H1 (cell line): ENCODE measurements around the gene MPZL3. TPM values are rescaled to one million over a fixed set of nuclear protein-coding genes. Genes with fewer than 3 reads are reported as not detected.
A peak's percentile ranks its signal among the peaks of the same experiment; 100 is the strongest.

Experiments
- CTCF ChIA-PET: fragments of 300-600 bp; sonication (Branson Sonifier 250); formaldehyde crosslinking; loops from one replicate; lab custom pipeline; 2021; ENCODE audit not compliant: partially characterized antibody; lab: Charles Lee
- POLR2A ChIA-PET: fragments of 300-600 bp; sonication (Branson Sonifier 250); formaldehyde crosslinking; loops from one replicate; lab custom pipeline; 2021; ENCODE audit warnings: inconsistent platforms; ENCODE audit not compliant: partially characterized antibody; lab: Charles Lee
- DNase-seq, 2 experiments: peaks; one replicate each; pipeline versions ENCODE4 v3.0.0 to v3.0.0-alpha.2; 2010 to 2022; ENCODE audit warnings: low spot score in 2 of 2, low read depth in 1 of 2, mixed read lengths in 1 of 2
- FAIRE-seq: peaks from 2 replicates; lab custom pipeline; 2011; peaks lifted over from hg19 to GRCh38; lab: Jason Lieb, UNC
- H2AFZ ChIP-seq: 2 replicates; pipeline ENCODE4 v1.8.1; 2012; ENCODE audit warnings: low read length, inconsistent platforms
- H2AK5ac ChIP-seq: 2 replicates; pipeline ENCODE4 v1.6.1; 2013; ENCODE audit warnings: low read depth, low read length
- H2BK120ac ChIP-seq: replicated peaks from 2 replicates; pipeline ENCODE3; 2013; ENCODE audit warnings: low read depth, low read length, inconsistent platforms
- H2BK12ac ChIP-seq: 2 replicates; pipeline ENCODE4 v1.6.1; 2013; ENCODE audit warnings: low read depth, low read length
- H2BK15ac ChIP-seq: 2 replicates; pipeline ENCODE4 v1.6.1; 2013; ENCODE audit warnings: low read length
- H2BK20ac ChIP-seq: 2 replicates; pipeline ENCODE4 v1.6.1; 2013; ENCODE audit warnings: low read length
- H2BK5ac ChIP-seq: 2 replicates; pipeline ENCODE4 v1.6.1; 2013; ENCODE audit warnings: low read depth, low read length
- H3K14ac ChIP-seq: 2 replicates; pipeline ENCODE4 v1.6.1; 2013; ENCODE audit warnings: inconsistent platforms; ENCODE audit not compliant: insufficient read length
- H3K18ac ChIP-seq: 2 replicates; pipeline ENCODE4 v1.6.1; 2013; ENCODE audit warnings: low read length; ENCODE audit errors: extremely low read depth
- H3K23ac ChIP-seq: 2 replicates; pipeline ENCODE4 v1.6.1; 2013; ENCODE audit warnings: inconsistent platforms; ENCODE audit not compliant: insufficient read length
- H3K23me2 ChIP-seq: 2 replicates; pipeline ENCODE4 v1.6.1; 2013; ENCODE audit warnings: low read depth, low read length
- H3K27ac ChIP-seq: 2 replicates; pipeline ENCODE4 v1.6.1; 2011; ENCODE audit warnings: low read depth, low read length, inconsistent platforms
- H3K27me3 ChIP-seq, 4 experiments: replicated peaks in 1 of 4; 1 replicate in 1 of 4; 2 replicates in 3 of 4; pipeline versions ENCODE4 v1.6.1 to v1.8.1; 2011 to 2013; ENCODE audit warnings: low read length in 3 of 4, mild to moderate bottlenecking in 3 of 4, inconsistent platforms in 2 of 4, mixed read lengths in 2 of 4, moderate library complexity in 1 of 4; ENCODE audit not compliant: control insufficient read depth in 3 of 4, insufficient read depth in 3 of 4; ENCODE audit errors: extremely low read depth in 1 of 4
- H3K36me3 ChIP-seq, 4 experiments: 2 replicates each; pipeline versions ENCODE4 v1.6.1 to v1.8.1; 2011 to 2013; ENCODE audit warnings: mild to moderate bottlenecking in 4 of 4, low read length in 3 of 4, moderate library complexity in 2 of 4, control low read depth in 1 of 4, inconsistent platforms in 1 of 4; ENCODE audit not compliant: insufficient read depth in 4 of 4, control insufficient read depth in 2 of 4
- H3K4ac ChIP-seq: replicated peaks from 2 replicates; pipeline ENCODE3; 2013; ENCODE audit warnings: low read length, low read depth, mixed read lengths, inconsistent platforms; ENCODE audit not compliant: insufficient read length
- H3K4me1 ChIP-seq, 4 experiments: replicated peaks in 1 of 4; 1 replicate in 1 of 4; 2 replicates in 3 of 4; pipeline versions ENCODE4 v1.6.1 to v1.8.1; 2011 to 2013; ENCODE audit warnings: low read length in 3 of 4, inconsistent platforms in 2 of 4, mixed read lengths in 1 of 4; ENCODE audit not compliant: insufficient read depth in 4 of 4, control insufficient read depth in 3 of 4
- H3K4me2 ChIP-seq, 2 experiments: 2 replicates each; pipeline versions ENCODE4 v1.6.1 to v1.8.1; 2011 to 2013; ENCODE audit warnings: low read depth in 2 of 2, low read length in 2 of 2, control low read depth in 1 of 2, inconsistent platforms in 1 of 2, mild to moderate bottlenecking in 1 of 2; ENCODE audit not compliant: insufficient read depth in 1 of 2
- H3K4me3 ChIP-seq, 4 experiments: fragments of 200-600, 300-600 bp in 1 of 4; sonication (generic), shearing (Covaris generic), sonication (Bioruptor Twin) in 1 of 4; 2 replicates each; pipeline versions ENCODE4 v1.5.1 to v1.8.1; 2011 to 2016; ENCODE audit warnings: low read length in 4 of 4, low read depth in 3 of 4, control low read depth in 2 of 4, inconsistent platforms in 2 of 4, mild to moderate bottlenecking in 2 of 4, mixed read lengths in 1 of 4, moderate library complexity in 1 of 4; ENCODE audit not compliant: insufficient read depth in 2 of 4; ENCODE audit errors: extremely low read depth in 1 of 4
- H3K56ac ChIP-seq: replicated peaks from 2 replicates; pipeline ENCODE3; 2013; ENCODE audit warnings: low read depth, mild to moderate bottlenecking, mixed read lengths, low read length, inconsistent platforms; ENCODE audit not compliant: insufficient read length
- H3K79me1 ChIP-seq: 2 replicates; pipeline ENCODE4 v1.6.1; 2013; ENCODE audit warnings: low read depth, low read length, control low read depth
- H3K79me2 ChIP-seq, 2 experiments: 2 replicates each; pipeline versions ENCODE4 v1.6.1 to v1.8.1; 2012 to 2013; ENCODE audit warnings: low read length in 2 of 2, mild to moderate bottlenecking in 2 of 2, inconsistent platforms in 1 of 2; ENCODE audit not compliant: insufficient read depth in 2 of 2, control insufficient read depth in 1 of 2
- H3K9ac ChIP-seq, 4 experiments: replicated peaks in 1 of 4; 1 replicate in 1 of 4; 2 replicates in 3 of 4; pipeline versions ENCODE4 v1.6.1 to v1.8.1; 2011 to 2013; ENCODE audit warnings: low read depth in 3 of 4, low read length in 3 of 4, control low read depth in 2 of 4, mild to moderate bottlenecking in 2 of 4, moderate library complexity in 2 of 4, inconsistent platforms in 1 of 4; ENCODE audit errors: extremely low read depth in 1 of 4
- H3K9me3 ChIP-seq, 2 experiments: 2 replicates each; pipeline versions ENCODE4 v1.6.1 to v1.8.1; 2012 to 2013; ENCODE audit warnings: mild to moderate bottlenecking in 2 of 2, moderate library complexity in 2 of 2, control low read depth in 1 of 2, inconsistent platforms in 1 of 2, low read depth in 1 of 2, low read length in 1 of 2, mixed read lengths in 1 of 2; ENCODE audit not compliant: insufficient read depth in 2 of 2
- H4K20me1 ChIP-seq, 2 experiments: replicated peaks in 1 of 2; 2 replicates each; pipeline versions ENCODE3 to v1.8.1; 2011 to 2013; ENCODE audit warnings: inconsistent platforms in 2 of 2, low read length in 2 of 2, mild to moderate bottlenecking in 1 of 2; ENCODE audit not compliant: insufficient read depth in 2 of 2, control insufficient read depth in 1 of 2
- H4K5ac ChIP-seq: 2 replicates; pipeline ENCODE4 v1.6.1; 2013; ENCODE audit warnings: low read length, low read depth, mixed read lengths, inconsistent platforms; ENCODE audit not compliant: insufficient read length
- H4K8ac ChIP-seq: 2 replicates; pipeline ENCODE4 v1.8.0; 2013; ENCODE audit warnings: mild to moderate bottlenecking, moderate library complexity, low read length, inconsistent platforms; ENCODE audit not compliant: insufficient read depth; ENCODE audit errors: extremely low read depth
- H4K91ac ChIP-seq: replicated peaks from 2 replicates; pipeline ENCODE3; 2013; ENCODE audit warnings: low read length, mixed read lengths, inconsistent platforms; ENCODE audit not compliant: insufficient read length
- CTCF ChIP-seq, 3 experiments: IDR thresholded peaks; 1 replicate in 2 of 3; 2 replicates in 1 of 3; pipeline versions ENCODE4 v1.5.1 to v1.6.1; 2011; ENCODE audit warnings: low read length in 3 of 3, mild to moderate bottlenecking in 3 of 3, inconsistent platforms in 2 of 3, low read depth in 1 of 3, moderate library complexity in 1 of 3; ENCODE audit not compliant: insufficient read depth in 1 of 3; ENCODE audit errors: control extremely low read depth in 1 of 3
- JUND ChIP-seq: IDR thresholded peaks from 2 replicates; pipeline ENCODE4 v1.6.1; 2011; ENCODE audit warnings: mild to moderate bottlenecking, improper control_type of control experiment, low read length
- KDM5A ChIP-seq: fragments of 200-600 bp; IDR thresholded peaks from 2 replicates; pipeline ENCODE4 v1.7.1; 2012; ENCODE audit warnings: mild to moderate bottlenecking, low read length, inconsistent platforms, mixed read lengths
- RAD21 ChIP-seq, 2 experiments: IDR thresholded peaks in 1 of 2; conservative IDR thresholded peaks in 1 of 2; 2 replicates each; pipeline ENCODE4 v1.6.1; 2011; ENCODE audit warnings: low read depth in 2 of 2, low read length in 2 of 2, improper control_type of control experiment in 1 of 2, inconsistent platforms in 1 of 2, mild to moderate bottlenecking in 1 of 2, moderate library complexity in 1 of 2
- RXRA ChIP-seq: IDR thresholded peaks from 2 replicates; pipeline ENCODE4 v1.6.1; 2011; ENCODE audit warnings: low read depth, mild to moderate bottlenecking, low read length, moderate library complexity; ENCODE audit not compliant: insufficient read depth
- SP2 ChIP-seq: IDR thresholded peaks from 2 replicates; pipeline ENCODE4 v1.6.1; 2012; ENCODE audit warnings: mild to moderate bottlenecking, low read length, inconsistent platforms
- WGBS, 2 experiments: shearing (Covaris generic) in 1 of 2; methylation state at CpG; one replicate each; pipeline versions ENCODE4 v1.1.6 to v1.1.7; 2013 to 2015; ENCODE audit warnings: low lambda C conversion rate in 2 of 2, mixed read lengths in 2 of 2, inconsistent platforms in 1 of 2, low coverage in 1 of 2, missing lambda C conversion rate in 1 of 2; ENCODE audit not compliant: insufficient replicate concordance in 2 of 2, insufficient coverage in 1 of 2, insufficient read length in 1 of 2; ENCODE audit errors: extremely low coverage in 1 of 2, missing lambda C conversion rate in 1 of 2; 5-methylcytosine and 5-hydroxymethylcytosine counted together
- polyA plus RNA-seq, 7 experiments: library from polyadenylated mRNA; depleted of rRNA in 3 of 7; stranded (reverse) in 5 of 7; unstranded in 2 of 7; fragments of >200 nt in 5 of 7; fragments of 200-250 nt in 2 of 7; gene quantifications; 1 replicate in 5 of 7; 2 replicates in 1 of 7; 4 replicates in 1 of 7; pipeline versions ENCODE4 v1.2.1 to v1.2.3, GENCODE V29; 2011 to 2013; ENCODE audit warnings: missing spikeins in 2 of 7, mixed read lengths in 2 of 7
- total RNA-seq: library from RNA; stranded (reverse); fragmentation: NEBNext Ultra II Directional; extraction: Animal tissue kit (Norgen Biotek cat#: 25700); gene quantifications from 2 replicates; pipeline ENCODE4 v1.2.1, GENCODE V29; 2021

The MPZL3 gene
- total and polyA plus RNA-seq, 2 of the 8 experiments (the other 6 are each of a cell fraction or from before 2014, with no cell fraction given), result 1.1 to 3.9 TPM

DNA sequence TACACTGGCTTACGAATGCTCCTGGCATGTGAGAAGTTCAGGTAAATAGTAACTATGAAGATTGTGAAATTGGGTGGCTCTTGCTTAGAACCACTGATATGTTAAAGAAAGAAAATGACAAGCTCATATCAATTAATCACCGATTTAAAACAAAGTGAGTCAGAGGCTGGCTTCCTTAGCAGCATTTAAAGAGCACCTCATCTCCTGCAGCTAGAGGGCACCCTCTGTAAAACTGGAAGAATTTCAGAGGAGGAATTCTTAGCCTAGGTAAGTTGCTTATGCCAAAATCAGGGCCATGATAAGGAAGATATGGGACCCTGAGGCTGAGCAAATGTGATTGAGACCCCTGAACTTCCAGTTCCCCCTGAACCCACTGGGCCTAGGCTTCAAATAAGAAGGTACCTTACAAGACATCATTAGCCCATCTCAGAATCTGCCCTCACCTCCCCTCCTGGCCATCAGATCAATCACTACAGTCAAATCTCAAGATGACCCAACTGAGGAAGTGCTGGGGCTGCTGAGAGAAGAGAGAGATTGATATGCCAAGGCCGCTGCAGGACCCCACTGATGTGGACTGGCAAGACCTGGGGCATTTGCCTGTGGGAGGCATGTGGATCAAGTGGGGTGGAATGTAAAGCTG is 43.8 kb upstream of the MPZL3 start:
- Histone ChIP-seq H2BK20ac (no peak overlapping the region), H2BK120ac (no peak overlapping the region), H2AK5ac (no peak overlapping the region), H3K23me2 (no peaks in the 10 kb centered on the region), H2BK5ac (no peak overlapping the region), H2AFZ (peak overlapping the region; percentile 60), H3K9me3 (no peaks in the 10 kb centered on the region), H4K8ac (no peak overlapping the region), H3K27ac (no peak overlapping the region), H4K20me1 (no peaks in the 10 kb centered on the region), H4K91ac (no peak overlapping the region), H3K23ac (no peak overlapping the region), H3K4me1 (no peaks in the 10 kb centered on the region; a peak in 1 of 7 replicates), H2BK12ac (no peak overlapping the region), H3K18ac (no peak overlapping the region), H3K4me3 (no peak overlapping the region), H2BK15ac (no peak overlapping the region), H3K56ac (no peak overlapping the region), H3K27me3 (no peaks in the 10 kb centered on the region; a peak in 1 of 7 replicates), H3K14ac (no peak overlapping the region), H3K36me3 (no peaks in the 10 kb centered on the region), H3K4ac (no peak overlapping the region), H3K9ac (no peak overlapping the region), H3K79me2 (no peaks in the 10 kb centered on the region), H3K4me2 (no peak overlapping the region), H3K79me1 (no peaks in the 10 kb centered on the region), H4K5ac (peak overlapping the region; percentile 29)
- POLR2A ChIA-PET, result interaction anchor here (0.8 to 1.0 kb wide), 2 partner anchors 10 to 55 kb away, joined by 4 read pairs; no protein-coding TSS in a partner anchor
- CTCF ChIA-PET, result interaction anchor here (0.7 to 5.1 kb wide), 50 partner anchors 9 to 308 kb away, joined by 3 to 52 read pairs (median 4); partner anchors contain the start of genes CD3D, CD3E, JAML and MPZL2
- 60% methylated on average over 3 of the region's 3 CpGs; no CpG with 5 or more reads in 1 of the 2 experiments for WGBS, 2 experiments
- DNase-seq, result no peak
- no peak for TF ChIP-seq RXRA
- 0 out of 2 replicates have a peak, but pooled peaks have one; percentile 29 for TF ChIP-seq JUND
- peak in 2 of 3 experiments; percentile 63 to 70; a peak in 3 of 4 replicates for TF ChIP-seq CTCF (IDR thresholded peaks at IDR 0.05; ENCODE audit: control extremely low read depth in 1 of 3, insufficient read depth in 1 of 3, low read depth in 1 of 3, low read length in 3 of 3)
- TF ChIP-seq RAD21 (IDR thresholded peaks at IDR 0.05 in 1 of 2, conservative IDR thresholded peaks at IDR 0.05 in 1 of 2; ENCODE audit: low read depth in 2 of 2, low read length in 2 of 2), result peak; percentile 54 to 65
- no peak for TF ChIP-seq KDM5A
- TF ChIP-seq SP2, result no peak
- peak; percentile 39 for FAIRE-seq
